Amygdala (tissue), 56 donors: ENCODE results near the gene RPS3.
"Not testable (repeated sequence)": the region's sequence is repeated elsewhere in the genome, so short reads cannot be mapped to it uniquely, and the experiment has no call there.

Experiments
- DNase-seq, 56 donors: peaks; one replicate each; lab custom pipeline; 2025; lab: John Stamatoyannopoulos, UW

Gene RPS3

DNA sequence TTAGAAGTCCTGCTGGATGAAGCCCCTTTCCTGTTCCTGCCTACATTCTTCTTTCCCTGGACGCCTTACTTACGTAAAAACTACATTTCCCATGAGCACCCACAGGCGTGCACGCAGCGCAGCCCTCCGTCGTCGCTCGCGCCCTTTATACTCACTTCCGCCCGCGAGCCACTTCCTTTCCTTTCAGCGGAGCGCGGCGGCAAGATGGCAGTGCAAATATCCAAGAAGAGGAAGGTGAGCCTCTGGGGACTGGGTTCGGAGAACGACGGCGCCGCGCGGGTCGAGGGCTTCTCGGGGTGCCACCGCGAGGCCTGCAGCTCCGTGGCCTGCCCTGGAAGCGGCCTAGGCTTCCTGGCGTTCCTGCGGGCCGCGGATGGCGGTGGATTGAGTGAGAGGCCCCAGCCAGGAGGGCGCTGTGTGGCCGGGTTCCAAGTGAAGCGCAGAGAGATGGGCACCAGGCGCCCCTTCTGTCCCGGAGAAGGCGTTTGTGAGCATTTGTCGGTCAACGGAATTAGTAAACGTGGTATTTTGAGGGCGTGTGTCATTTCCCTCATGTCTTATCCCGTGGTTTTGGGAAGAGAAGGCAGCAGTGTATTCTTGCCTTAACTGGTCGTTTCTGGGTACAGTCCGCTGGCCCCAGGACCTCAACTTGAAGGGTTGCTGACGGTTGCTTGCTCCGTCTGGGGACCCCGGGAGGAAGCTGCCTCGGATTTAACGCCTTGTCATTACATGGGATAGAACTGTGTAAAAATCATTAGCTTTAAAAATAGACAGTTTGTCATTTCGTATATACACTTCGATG is at the start of gene RPS3:
Gene RPS3, plus strand, starts transcription at position 175 of the 802 bp plus-strand sequence. Its CDS starts 30 bp downstream, at position 205.
- peak; percentile 40 to 94 (median 83) for DNase-seq

DNA sequence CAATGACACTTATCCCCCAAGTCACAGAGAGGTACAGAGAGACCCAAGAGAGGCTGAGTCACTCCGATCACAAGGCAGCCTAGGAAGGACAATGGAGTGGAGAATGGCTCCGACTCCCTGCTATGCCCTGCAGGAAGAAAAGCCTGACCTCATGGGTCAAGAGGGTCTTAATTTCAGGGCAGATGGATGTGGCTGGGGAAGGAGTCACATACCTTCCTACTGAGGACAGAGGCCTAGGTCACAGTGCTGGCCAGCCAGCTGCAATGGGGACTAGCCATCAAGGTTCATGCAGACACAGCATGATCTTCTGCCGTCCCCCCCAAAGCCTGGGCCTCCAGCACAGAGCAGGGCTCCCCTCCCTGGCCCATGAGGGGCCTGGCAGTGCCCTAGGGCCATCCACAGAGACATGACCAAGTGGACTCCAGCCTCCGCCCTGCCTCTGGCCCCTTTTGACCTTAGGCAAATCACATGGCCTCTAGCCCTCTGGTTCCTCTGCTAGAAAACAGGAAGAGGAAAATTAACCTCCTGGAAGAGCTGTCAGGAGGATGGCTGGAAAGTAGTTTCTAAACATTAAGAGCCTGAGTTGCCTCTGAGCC is 49.7 kb upstream of the RPS3 start:
- peak in 1 of 56 donors; percentile 54 for DNase-seq

DNA sequence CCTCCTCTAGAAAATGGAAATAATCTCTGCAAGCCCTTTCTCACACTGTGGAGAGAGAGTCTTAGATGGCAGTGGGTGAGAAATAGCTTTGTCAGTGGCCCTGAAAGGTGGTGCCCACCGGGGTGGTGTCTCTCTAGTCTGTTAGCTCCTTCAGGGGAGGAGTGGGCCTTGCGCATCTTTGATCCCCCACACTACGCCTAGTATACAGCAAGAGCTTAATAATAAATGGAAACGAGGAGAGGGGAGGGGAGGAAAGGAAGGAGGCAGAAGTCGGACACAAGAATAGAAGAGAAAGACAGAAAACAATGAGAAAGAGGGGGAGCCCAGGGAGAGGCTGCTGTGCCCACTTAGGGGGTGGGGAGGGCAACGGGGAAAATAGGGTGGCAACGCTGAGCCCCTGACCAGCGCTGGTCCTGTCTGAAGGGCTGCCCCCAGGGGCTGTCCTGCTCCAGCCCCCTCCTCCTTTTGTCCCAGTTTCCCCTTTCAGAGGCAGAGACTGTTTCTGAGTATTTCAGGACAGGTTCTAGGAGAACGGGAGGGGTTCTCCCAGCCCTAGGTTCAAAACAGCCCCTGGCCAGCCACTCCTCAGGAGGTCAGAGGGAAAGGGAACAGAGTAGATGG is 49.1 kb upstream of the RPS3 start:
- DNase-seq: no peak

DNA sequence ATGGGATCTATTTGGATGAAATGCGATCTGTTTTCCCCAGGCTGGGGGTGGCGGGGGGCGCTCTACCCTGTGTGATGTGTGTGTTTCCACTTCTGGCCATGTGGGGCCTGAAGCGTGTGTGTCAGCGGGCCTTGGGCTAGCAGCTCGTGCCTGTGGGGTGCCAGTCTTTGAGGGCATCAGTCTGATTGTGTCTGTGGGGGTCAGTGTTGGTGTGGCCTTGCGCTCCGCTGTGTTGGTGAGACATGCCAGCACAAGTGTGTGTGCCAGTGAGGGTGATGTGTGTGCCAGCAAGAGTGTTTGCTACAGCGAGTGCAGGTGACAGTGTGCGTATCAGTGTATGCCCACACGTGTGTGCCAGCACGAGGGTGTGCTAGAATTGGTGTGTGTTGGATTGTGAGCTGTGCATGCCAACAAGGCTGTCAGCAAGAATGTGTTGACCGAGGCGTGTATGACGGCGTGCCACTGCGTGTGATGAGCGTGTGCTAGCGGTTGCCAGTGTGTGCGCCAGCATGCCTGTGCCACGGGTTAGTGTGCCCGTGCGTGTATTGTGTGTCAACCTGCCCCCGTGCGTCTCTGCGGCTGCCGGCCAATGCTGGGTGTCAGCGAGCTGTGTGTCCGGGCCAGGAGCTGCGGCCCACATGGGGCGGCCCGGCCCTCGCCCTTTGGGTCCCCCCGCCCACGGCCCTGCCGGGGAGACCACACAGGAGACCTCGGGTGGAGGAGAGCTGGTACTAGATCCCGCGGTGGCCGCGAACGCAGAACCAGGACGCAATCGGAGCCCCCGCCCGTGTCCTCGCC is 48.4 kb upstream of the RPS3 start:
- peak in 21 of 56 donors; percentile 31 to 85 (median 54) for DNase-seq

DNA sequence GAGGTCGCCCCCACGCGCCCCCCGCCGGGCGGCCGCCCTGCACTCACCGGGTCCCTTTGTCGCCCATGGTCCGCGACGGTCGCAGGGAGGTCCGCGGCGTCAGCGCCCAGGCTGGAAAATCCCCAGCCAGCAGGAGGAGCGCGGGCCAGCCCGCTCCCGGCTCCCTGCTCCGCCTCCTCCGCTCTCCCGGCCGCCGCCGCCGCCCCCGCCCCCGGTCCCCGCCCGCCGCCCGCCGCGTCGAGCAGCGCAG is 47.9 kb upstream of the RPS3 start, which contains the start of gene ARRB1:
Gene ARRB1, minus strand, starts transcription at position 121 of the 250 bp plus-strand sequence. Its CDS starts 54 bp downstream, at position 67.
- peak in 13 of 56 donors; percentile 35 to 72 (median 60) for DNase-seq

DNA sequence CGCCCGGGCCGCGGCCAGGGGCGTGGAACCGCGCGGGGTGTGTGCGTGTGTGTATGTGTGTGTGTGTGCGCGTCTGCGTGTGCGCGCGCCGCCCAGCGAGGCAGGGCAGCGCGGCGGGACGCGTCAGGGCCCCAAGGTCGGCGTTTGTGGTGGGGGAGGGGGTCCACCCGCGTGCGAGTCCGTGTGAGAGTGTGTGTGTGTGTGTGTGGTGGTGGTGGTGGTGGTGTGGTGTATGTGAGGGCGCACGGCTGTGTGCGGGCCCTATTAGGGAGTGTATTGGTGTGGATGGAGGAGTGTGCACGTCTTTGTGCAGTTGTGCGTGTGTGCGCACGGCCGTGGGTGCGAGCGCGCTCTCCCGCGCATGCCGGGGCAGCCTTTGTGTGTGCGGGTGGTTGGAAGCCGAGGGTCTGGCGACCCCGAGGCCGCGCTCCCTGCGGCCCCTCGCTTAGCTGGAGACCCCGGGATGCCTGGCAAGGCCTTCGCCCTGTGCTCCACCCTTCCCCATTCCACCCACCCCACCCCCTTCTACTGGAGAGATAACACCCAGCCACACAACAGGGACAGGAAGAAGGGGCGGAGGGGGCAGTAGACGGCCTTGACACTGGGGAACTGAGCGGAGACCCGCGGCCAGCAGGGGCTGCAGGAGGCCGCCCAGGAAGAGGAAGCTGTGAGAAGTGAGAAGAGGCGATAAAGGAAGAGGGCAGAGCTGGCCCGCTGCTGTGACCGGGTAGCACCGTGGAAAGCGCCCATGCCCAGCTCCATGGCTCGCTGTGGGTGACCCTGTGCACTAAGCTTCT is 47.3 kb upstream of the RPS3 start:
- DNase-seq: peak in 25 of 56 donors; percentile 34 to 72 (median 63)

DNA sequence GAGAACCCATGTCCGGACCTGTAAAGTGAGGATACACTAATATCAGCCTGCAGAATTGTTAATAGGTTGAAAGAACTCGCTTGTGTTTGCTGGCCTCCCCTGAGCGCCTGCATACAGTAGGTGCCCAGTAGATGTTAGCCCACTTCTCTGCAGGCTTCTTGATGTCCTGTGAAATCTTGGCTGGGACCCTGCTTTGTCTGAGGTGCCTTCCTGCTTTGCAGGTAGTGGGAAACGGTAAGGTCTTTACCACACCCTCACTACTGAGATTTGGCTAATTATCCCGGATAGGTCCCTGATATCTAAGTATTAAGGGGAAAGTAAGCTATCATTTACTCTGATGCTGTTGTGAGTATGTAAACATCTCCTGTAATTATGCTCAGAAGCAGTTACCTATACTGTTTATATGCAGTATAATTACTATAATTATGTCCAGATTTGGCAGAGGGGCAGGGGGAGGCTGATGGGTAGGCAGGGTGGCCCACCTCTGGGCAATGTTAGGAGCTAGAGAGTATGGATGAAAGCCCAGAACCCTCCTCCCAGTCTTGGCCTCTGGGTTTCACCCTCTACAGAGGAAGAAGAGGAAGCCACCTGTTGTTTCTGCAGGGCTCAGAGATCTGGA is 46.6 kb upstream of the RPS3 start:
- no peak for DNase-seq

DNA sequence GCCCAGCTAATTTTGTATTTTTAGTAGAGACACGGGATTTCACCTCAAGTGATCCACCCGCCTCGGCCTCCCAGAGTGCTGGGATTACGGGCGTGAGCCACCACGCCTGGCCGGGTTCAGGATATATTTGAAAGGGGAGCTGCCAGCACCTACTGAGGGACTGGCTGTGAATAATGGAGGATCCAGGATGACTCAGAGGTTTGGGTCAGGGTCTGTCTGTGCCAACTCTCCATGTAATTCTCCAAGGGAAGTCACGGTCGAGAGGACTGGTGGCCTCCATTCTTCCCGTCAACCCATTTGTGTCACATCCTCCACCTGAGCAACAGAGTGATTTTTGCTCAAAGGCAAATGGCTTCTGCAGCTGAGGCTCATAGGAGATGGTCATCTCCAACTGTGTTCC is 44.3 kb upstream of the RPS3 start:
- DNase-seq: no peak

DNA sequence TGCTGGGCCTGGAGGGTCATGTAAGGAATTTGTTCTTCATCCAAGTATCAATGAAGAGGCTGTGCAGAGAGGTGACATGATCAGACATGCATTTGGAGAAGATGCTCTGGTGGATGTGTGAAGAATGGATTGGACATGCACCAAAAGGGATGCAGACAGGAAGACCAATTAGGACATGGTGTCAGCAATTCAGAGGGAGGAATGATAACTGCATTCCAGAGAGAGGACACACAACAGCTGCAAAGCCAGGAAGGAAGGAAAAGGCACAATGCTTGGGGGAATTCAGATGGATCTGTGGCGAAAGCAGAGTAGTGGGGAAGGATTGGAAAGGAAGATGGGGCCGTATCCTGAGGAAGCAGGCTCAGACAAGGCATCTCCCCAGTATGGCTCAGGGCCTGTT is 42.7 kb upstream of the RPS3 start:
- DNase-seq: no peak

DNA sequence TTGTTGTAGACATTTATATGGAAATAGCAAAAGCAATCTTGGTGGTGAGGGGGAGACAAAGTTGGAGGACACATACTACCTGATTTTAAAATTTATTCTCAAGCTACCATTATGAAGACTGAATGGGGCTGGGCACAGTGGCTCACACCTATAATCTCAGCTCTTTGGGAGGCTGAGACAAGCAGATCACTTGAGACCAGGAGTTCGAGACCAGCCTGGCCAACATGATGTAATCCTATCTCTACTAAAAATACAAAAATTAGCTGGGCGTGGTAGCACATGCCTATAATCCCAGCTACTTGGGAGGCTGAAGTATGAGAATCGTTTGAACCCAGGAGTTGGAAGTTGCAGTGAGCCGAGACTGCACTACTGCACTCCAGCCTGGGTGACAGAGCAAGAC is 37.0 kb upstream of the RPS3 start:
- DNase-seq: not testable (repeated sequence)

DNA sequence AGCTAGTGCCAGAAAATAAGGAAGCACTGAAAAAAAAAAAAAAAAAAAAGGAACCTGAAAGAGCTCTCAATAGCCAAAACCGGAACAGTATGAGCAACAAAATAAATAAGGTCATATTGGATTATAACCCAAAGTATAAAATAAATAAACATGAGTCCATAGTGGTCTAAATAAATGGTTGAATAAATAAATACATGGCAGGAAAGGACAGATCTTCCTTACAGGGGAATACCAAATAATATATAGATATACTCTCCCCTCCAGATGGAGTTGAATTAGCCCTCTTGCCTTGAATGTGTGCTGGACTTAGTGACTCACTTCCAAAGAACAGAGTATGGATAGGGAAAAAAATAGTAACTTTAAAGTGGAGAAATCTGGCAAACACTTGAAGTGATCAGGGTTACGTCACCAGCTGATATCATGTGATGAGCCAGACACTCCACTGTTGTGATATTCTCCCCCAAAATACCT is 33.6 kb upstream of the RPS3 start:
- no peak for DNase-seq

DNA sequence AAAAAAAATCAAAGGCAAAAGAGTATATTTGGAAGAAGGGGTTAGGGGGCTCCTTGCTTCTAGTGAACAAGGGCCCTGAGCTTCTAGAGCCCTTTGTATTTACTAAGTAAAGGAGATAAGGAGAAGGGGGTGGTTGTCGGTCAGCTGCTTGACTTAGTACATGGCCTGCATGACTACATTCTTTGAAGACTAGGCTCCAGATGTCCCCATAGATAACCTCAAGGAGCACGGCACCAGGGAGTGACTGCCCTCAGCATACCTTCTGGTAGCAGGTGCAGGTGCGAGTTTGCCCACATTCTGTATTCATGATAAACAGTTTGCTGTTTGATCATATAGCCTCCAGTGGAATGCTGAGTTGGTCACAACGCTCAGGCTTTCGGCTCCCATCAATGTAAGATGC is 32.5 kb upstream of the RPS3 start:
- DNase-seq: not testable (repeated sequence)

DNA sequence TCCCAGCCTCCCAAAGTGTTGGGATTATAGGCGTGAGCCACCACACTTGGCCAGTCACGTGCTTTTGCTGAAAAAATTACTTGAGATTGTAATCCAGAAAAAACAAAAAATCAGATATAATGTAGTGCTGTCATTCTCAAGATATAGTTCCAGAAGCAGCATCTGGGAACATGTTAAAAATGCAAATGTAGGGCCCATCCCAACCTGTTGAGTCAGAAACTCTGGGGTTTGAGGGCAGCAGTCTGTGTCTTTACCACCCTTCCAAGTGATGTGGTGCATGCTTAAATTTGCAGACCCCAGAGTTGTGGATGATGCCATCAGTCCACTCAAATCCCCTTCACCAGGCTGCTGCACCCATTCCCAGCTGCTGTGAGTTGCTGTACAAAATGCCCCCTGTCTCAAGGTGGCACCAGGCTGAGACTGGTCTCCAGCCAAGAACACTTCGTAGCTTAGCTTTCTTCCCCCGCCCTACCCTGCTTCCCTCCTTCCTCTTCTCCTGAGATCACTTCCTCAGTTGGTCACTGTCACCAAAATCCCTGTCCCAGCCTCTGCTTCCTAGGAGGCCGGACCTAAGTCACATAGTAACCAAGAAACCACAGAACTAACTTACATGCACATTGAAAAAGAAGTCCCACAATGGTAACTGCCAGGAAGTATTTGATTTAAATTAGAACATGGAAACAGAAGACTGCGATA is 29.6 kb upstream of the RPS3 start:
- peak in 1 of 56 donors; percentile 28 for DNase-seq

DNA sequence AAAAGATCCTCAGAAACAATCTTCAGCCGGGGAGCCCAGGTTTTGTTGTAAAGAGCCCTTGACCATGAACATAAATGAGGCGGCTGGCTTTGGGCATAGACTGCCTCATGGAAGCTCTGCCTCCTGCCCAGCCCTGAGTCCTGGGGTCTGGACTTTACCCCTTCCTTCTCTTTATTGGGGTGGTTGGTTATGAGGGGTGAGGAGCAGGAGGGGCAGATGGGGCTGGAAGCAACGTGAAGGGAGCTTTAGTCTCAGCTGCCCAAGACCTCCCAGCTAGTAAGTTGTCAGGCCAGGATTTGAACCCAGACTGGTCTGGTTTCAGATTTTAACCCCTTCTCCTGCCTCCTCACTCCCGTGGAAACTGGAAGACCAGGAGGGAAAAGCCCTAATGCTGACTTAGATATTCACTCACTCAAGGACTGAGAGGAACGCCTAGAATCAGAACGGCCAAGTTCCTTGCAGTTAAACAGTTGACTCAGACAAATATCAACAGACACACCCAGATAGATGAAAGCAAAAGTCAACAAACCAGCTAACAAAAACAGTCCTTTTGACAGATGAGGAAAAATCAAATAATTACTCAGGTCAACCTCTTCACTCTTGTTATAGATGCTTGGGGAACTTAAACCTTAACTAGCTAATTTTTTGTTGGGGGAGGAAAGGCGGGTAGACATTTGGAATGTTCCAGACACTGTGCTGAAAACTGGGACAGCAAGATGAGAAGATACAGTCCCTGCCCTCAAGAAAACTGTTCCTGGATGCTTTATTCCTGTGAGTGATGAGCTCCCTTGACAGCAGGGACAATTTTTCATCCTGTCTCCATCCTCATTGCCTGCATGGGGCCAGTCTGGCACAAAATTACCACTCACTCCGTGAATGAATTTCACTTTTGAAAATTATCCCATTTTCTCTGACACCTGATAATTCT is 27.1 kb upstream of the RPS3 start:
- DNase-seq: no peak

DNA sequence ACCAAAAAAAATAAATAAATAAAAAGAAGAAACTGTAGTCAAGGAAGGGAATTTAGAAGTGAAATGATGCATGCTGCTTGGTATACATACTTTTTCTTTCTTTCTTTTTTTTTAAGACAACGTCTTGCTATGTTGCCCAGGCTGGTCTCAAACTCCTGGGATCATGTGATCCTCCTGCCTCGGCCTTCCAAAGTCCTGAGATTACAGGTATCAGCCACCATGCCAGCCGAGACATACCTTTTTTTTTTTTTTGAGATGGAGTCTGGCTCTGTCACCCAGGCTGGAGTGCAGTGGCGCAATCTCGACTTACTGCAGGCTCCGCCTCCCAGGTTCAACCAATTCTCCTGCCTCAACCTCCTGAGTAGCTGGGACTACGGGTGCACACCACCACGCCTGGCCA is 26.1 kb upstream of the RPS3 start:
- no peak for DNase-seq

DNA sequence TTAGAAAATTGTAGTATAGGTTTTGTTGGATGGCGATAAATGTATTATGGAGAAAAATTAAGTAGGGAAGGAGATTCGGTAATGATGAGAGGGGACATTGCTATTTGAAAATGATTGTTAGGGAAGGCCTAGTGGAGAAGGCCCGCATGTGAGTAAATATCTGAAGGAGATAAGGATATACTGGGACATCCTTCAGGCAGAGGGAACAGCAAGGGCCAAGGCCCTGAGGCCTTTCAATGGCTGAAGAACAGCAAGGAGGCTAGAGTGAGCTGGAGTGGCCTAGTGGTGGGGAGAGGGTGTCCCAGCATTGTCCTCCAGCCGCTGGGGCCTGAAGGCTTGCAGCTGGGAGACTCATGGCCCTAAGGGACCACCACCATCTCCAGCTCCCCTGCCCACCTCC is 24.7 kb upstream of the RPS3 start:
- no peak for DNase-seq

DNA sequence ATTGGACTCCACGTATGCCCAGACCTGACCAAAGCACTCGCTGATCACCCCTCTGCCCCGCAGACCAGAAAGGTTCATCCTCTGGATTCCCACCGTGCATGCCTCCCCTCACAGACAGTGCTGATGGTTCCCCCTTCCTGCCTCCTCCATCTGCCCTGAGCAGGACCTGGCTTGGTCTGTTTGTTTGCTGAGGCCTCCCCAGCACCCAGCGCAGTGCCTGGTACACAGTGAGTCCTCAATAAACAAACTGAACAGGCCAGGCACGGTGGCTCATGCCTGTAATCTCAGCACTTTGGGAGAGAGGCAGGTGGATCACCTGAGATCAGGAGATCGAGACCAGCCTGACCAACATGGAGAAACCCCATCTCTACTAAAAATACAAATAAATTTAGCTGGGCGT is 23.7 kb upstream of the RPS3 start:
- no peak for DNase-seq

DNA sequence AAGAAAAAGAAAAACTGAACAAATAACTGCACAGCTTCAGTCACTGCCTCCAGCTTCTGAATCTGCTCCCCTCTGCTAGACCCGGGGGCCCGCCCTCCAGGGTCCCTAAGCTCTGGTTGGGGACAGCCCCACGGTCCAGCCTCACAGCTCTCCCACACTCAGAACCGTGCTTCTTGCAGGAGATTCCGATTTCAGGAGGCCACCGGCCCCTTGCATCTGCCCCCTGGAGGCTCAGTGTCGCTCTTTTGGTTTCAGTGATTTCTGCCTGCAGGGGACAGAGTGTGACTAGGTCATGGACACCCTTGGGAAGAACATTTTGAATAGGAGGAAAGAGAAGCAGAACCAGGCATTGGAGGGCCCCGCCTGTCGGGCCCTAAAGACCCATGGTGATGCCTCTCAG is 23.1 kb upstream of the RPS3 start:
- DNase-seq: no peak
